Panc1 (cell line): ENCODE data around the gene SLC10A7. TPM values are rescaled to one million over a fixed set of nuclear protein-coding genes. Genes with fewer than 3 reads are reported as not detected.

Experiments used
- ATAC-seq: fragments of 200-7000 bp; cut with Tn5 transposase; 2 replicates; pipeline ENCODE4 v1.9.1; 2020; ENCODE audit warnings: mild to moderate bottlenecking, moderate library complexity
- BruUV-seq: library from RNA; stranded (reverse); fragments of 400-500 nt; replicated peaks from 2 replicates; lab custom pipeline; 2021; lab: Mats Ljungman, UMichigan
- CTCF ChIA-PET: fragments of 300-600 bp; sonication (Branson Sonifier 250); formaldehyde crosslinking; loops from one replicate; lab custom pipeline; 2022; ENCODE audit warnings: antibody characterized with exemption; lab: Charles Lee
- POLR2A ChIA-PET: fragments of 300-600 bp; sonication (Branson Sonifier 250); formaldehyde crosslinking; loops from one replicate; lab custom pipeline; 2022; ENCODE audit warnings: antibody characterized with exemption; lab: Charles Lee
- DNase-seq: peaks from one replicate; pipeline ENCODE4 v3.0.0-alpha.2; 2010; ENCODE audit warnings: low read depth, low spot score
- H3K27ac ChIP-seq: 2 replicates; pipeline ENCODE4 v1.5.1; 2011; ENCODE audit warnings: mild to moderate bottlenecking, low read length, inconsistent platforms
- H3K27me3 ChIP-seq: fragments of 200-500 bp; sonication (Bioruptor generic); 2 replicates; pipeline ENCODE4 v1.6.0; 2014; ENCODE audit warnings: low read length, inconsistent platforms; ENCODE audit not compliant: control insufficient read depth, insufficient read depth
- H3K36me3 ChIP-seq: fragments of 200-500 bp; sonication (Bioruptor generic); 2 replicates; pipeline ENCODE4 v1.5.1; 2014; ENCODE audit warnings: inconsistent platforms, mild to moderate bottlenecking, low read length, moderate library complexity; ENCODE audit not compliant: control insufficient read depth, insufficient read depth
- H3K4me1 ChIP-seq: 2 replicates; pipeline ENCODE4 v1.5.1; 2011; ENCODE audit warnings: inconsistent platforms, mild to moderate bottlenecking, low read length, moderate library complexity; ENCODE audit not compliant: control insufficient read depth, insufficient read depth
- H3K4me3 ChIP-seq, 2 experiments: 2 replicates each; pipeline ENCODE4 v1.5.1; 2011 to 2012; ENCODE audit warnings: low read depth in 2 of 2, low read length in 2 of 2, mild to moderate bottlenecking in 2 of 2, inconsistent platforms in 1 of 2, moderate library complexity in 1 of 2
- H3K9me3 ChIP-seq: fragments of 200-500 bp; sonication (Bioruptor generic); 2 replicates; pipeline ENCODE4 v1.5.1; 2014; ENCODE audit warnings: low read depth, mild to moderate bottlenecking, inconsistent platforms, low read length, moderate library complexity; ENCODE audit not compliant: control insufficient read depth, insufficient read depth
- POLR2AphosphoS5 ChIP-seq: IDR thresholded peaks from 2 replicates; pipeline ENCODE4 v1.6.1; 2012; ENCODE audit warnings: mild to moderate bottlenecking, low read depth, low read length, moderate library complexity
- SIN3A ChIP-seq: IDR thresholded peaks from 2 replicates; pipeline ENCODE4 v1.6.1; 2012; ENCODE audit warnings: low read depth, mild to moderate bottlenecking, low read length, moderate library complexity, borderline replicate concordance; ENCODE audit not compliant: insufficient read depth
- TCF7L2 ChIP-seq: IDR thresholded peaks from 2 replicates; pipeline ENCODE4 v1.6.1; 2011; ENCODE audit warnings: mild to moderate bottlenecking, low read depth, low read length, inconsistent platforms
- in situ Hi-C: cut with HindIII; loops from 2 replicates; pipeline ENCODE4 v1.10.0; 2016; ENCODE audit warnings: low sequenced_read_pairs, low pct_unique_long_range_greater_than_20kb
- intact Hi-C: fragments of 100-400 bp; cut with micrococcal nuclease; formaldehyde crosslinking; loops from one replicate; pipeline ENCODE4 v1.10.0; 2022; ENCODE audit not compliant: unreplicated experiment
- total RNA-seq: library from RNA; stranded (reverse); gene quantifications from one replicate; pipeline ENCODE4 v1.2.1, GENCODE V29; 2021; ENCODE audit not compliant: unreplicated experiment
- TF ChIP-seq, protein P1 (sequence below): fragments of 450-650 bp; IDR thresholded peaks from 2 replicates; pipeline ENCODE4 v1.5.1; 2017; ENCODE audit warnings: mild to moderate bottlenecking
- TF ChIP-seq, protein P2 (sequence below), 2 experiments: IDR thresholded peaks; 2 replicates each; pipeline ENCODE4 v1.6.1; 2011 to 2012; ENCODE audit warnings: low read depth in 2 of 2, control low read depth in 1 of 2, low read length in 1 of 2, mild to moderate bottlenecking in 1 of 2, moderate library complexity in 1 of 2; ENCODE audit not compliant: insufficient read depth in 1 of 2

Gene SLC10A7
- total RNA-seq, 1 experiment from 2014 or later = 1.5 TPM

DNA sequence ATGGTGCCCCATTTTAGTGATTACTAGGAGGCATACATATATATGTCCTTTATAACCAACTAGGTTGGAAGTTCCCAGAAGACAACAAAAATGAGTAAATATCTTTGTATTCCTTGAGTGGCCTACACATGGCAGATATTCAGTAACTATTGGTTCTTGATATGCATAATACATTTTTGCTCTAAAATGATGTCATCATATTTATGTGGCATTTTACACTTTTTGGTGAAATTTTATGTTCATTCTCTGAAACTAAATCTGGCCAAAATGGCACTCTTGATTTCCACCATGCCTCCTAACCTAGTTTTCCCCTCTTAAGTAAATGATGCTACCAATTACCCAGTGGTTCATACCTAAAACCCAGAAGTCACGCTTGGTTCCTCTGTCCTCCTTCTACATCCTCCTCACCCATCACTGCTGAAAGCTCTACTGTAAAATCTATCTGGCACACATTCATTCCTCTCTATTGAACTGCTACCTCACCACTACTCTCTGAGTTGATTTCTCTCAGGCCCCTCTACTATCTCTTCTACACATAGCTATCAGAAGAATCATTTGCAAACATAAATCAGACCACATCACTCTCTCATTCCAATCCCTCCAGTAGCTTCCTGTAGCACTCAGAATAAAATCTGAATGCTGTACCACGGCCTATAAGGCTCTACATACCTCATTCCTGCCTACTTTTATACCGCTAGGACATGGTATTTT lies 13.4 kb downstream of the SLC10A7 start:
- H3K27me3 ChIP-seq = no peaks in the 10 kb centered on the region
- no peak overlapping the region for H3K27ac ChIP-seq
- no peak for TF ChIP-seq POLR2AphosphoS5
- TF ChIP-seq, protein P1, sequence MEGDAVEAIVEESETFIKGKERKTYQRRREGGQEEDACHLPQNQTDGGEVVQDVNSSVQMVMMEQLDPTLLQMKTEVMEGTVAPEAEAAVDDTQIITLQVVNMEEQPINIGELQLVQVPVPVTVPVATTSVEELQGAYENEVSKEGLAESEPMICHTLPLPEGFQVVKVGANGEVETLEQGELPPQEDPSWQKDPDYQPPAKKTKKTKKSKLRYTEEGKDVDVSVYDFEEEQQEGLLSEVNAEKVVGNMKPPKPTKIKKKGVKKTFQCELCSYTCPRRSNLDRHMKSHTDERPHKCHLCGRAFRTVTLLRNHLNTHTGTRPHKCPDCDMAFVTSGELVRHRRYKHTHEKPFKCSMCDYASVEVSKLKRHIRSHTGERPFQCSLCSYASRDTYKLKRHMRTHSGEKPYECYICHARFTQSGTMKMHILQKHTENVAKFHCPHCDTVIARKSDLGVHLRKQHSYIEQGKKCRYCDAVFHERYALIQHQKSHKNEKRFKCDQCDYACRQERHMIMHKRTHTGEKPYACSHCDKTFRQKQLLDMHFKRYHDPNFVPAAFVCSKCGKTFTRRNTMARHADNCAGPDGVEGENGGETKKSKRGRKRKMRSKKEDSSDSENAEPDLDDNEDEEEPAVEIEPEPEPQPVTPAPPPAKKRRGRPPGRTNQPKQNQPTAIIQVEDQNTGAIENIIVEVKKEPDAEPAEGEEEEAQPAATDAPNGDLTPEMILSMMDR = no peak
- TF ChIP-seq, protein P2, sequence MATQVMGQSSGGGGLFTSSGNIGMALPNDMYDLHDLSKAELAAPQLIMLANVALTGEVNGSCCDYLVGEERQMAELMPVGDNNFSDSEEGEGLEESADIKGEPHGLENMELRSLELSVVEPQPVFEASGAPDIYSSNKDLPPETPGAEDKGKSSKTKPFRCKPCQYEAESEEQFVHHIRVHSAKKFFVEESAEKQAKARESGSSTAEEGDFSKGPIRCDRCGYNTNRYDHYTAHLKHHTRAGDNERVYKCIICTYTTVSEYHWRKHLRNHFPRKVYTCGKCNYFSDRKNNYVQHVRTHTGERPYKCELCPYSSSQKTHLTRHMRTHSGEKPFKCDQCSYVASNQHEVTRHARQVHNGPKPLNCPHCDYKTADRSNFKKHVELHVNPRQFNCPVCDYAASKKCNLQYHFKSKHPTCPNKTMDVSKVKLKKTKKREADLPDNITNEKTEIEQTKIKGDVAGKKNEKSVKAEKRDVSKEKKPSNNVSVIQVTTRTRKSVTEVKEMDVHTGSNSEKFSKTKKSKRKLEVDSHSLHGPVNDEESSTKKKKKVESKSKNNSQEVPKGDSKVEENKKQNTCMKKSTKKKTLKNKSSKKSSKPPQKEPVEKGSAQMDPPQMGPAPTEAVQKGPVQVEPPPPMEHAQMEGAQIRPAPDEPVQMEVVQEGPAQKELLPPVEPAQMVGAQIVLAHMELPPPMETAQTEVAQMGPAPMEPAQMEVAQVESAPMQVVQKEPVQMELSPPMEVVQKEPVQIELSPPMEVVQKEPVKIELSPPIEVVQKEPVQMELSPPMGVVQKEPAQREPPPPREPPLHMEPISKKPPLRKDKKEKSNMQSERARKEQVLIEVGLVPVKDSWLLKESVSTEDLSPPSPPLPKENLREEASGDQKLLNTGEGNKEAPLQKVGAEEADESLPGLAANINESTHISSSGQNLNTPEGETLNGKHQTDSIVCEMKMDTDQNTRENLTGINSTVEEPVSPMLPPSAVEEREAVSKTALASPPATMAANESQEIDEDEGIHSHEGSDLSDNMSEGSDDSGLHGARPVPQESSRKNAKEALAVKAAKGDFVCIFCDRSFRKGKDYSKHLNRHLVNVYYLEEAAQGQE (IDR thresholded peaks at IDR 0.05; ENCODE audit: insufficient read depth in 1 of 2, low read depth in 2 of 2, low read length in 1 of 2) = no peak
- no peak for TF ChIP-seq SIN3A
- TF ChIP-seq TCF7L2 = no peak
- no peak for ATAC-seq
- in situ Hi-C loops (no loop called here), intact Hi-C loops (no loop called here)
- H3K9me3 ChIP-seq = no peaks in the 10 kb centered on the region
- H3K4me3 ChIP-seq = no peak overlapping the region
- ChIA-PET POLR2A (no interaction called here), CTCF (no interaction called here)
- no peaks in the 10 kb centered on the region for H3K4me1 ChIP-seq
- no peaks in the 10 kb centered on the region for H3K36me3 ChIP-seq
- DNase-seq = no peak
- BruUV-seq = no TSS peak

DNA sequence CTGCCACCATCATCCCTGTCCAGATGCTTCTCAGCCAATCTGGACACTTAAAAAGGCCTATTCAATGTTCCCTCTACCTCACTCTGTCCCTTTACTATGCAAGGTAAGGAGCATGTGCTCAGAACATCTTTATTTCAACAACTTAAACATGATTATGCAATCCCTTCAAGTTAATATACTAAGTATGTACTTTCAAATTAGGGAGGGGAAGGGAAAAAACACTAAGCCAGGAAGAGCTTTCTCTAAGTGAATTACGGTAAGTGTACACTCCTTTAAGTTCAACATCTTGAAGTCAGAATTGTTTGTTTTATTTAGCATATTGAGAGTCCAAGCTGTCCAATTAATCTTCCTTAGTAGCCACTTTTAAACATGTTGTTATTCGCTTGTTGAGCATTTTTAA lies 14.1 kb downstream of the SLC10A7 start:
- CTCF ChIA-PET = no interaction called here
- no TSS peak for BruUV-seq
- in situ Hi-C loops = no loop called here

More for the DNA sequence above, 14.1 kb downstream of the SLC10A7 start:
- POLR2A ChIA-PET = no interaction called here
- H3K4me1 ChIP-seq = no peaks in the 10 kb centered on the region
- no peak for ATAC-seq
- H3K4me3 ChIP-seq = no peak overlapping the region
- no peaks in the 10 kb centered on the region for H3K36me3 ChIP-seq
- H3K9me3 ChIP-seq = no peaks in the 10 kb centered on the region
- no peak overlapping the region for H3K27ac ChIP-seq
- DNase-seq = no peak
- intact Hi-C loops = no loop called here
- no peaks in the 10 kb centered on the region for H3K27me3 ChIP-seq
- TF ChIP-seq, protein P2 (IDR thresholded peaks at IDR 0.05; ENCODE audit: insufficient read depth in 1 of 2, low read depth in 2 of 2, low read length in 1 of 2) = no peak
- no peak for TF ChIP-seq TCF7L2
- no peak for TF ChIP-seq POLR2AphosphoS5
- TF ChIP-seq SIN3A = no peak
- TF ChIP-seq, protein P1 = no peak
